Measurements from ENCODE around the gene FLNB. TPM values are rescaled to one million over a fixed set of nuclear protein-coding genes. Genes with fewer than 3 reads are reported as not detected.

The FLNB gene
- total RNA-seq, 2 experiments from 2014 or later: 23.1 to 26.0 TPM

GRCh38 chr3:58003093-58003492 lies 5.1 kb upstream of the FLNB start:
- intact Hi-C loops (cut with micrococcal nuclease): no loop called here
- CTCF ChIA-PET: no interaction called here
- no peak for DNase-seq
- peaks cover 9% of the 10 kb centered on the region for H3K4me1 Mint-ChIP-seq (ENCODE audit: low read depth)
- H3K9me3 Mint-ChIP-seq: no peaks in the 10 kb centered on the region
- H3K27ac Mint-ChIP-seq: no peak overlapping the region
- no peak overlapping the region for H3K4me3 Mint-ChIP-seq
- H3K27me3 Mint-ChIP-seq: no peaks in the 10 kb centered on the region
- POLR2A ChIA-PET: no interaction called here
- H3K36me3 Mint-ChIP-seq: no peaks in the 10 kb centered on the region

- DNase-seq: no peak
- H3K9me3 Mint-ChIP-seq: no peaks in the 10 kb centered on the region
- H3K27ac Mint-ChIP-seq: no peak overlapping the region
- H3K36me3 Mint-ChIP-seq: no peaks in the 10 kb centered on the region
- H3K27me3 Mint-ChIP-seq: no peaks in the 10 kb centered on the region
- CTCF ChIA-PET: interaction anchor here (0.9 to 1.5 kb wide), 4 partner anchors 161 to 608 kb away, joined by 3 to 7 read pairs (median 4); no protein-coding TSS in a partner anchor
- intact Hi-C loops (cut with micrococcal nuclease): no loop called here
- POLR2A ChIA-PET: no interaction called here
- no peak overlapping the region for H3K4me3 Mint-ChIP-seq
- H3K4me1 Mint-ChIP-seq (ENCODE audit: low read depth): peaks cover 7% of the 10 kb centered on the region
Measured at GRCh38 chr3:58004973-58005372, 3.2 kb upstream of the FLNB start.

- Mint-ChIP-seq H3K27me3 (no peaks in the 10 kb centered on the region), H3K4me1 (ENCODE audit: low read depth) (peaks cover 11% of the 10 kb centered on the region), H3K9me3 (no peaks in the 10 kb centered on the region), H3K4me3 (no peak overlapping the region), H3K27ac (no peak overlapping the region), H3K36me3 (no peaks in the 10 kb centered on the region)
- CTCF ChIA-PET: interaction anchor here (1.0 to 1.3 kb wide), 3 partner anchors 162 to 173 kb away, joined by 3 to 6 read pairs (median 3); no protein-coding TSS in a partner anchor
- intact Hi-C loops (cut with micrococcal nuclease): no loop called here
- no peak for DNase-seq
- POLR2A ChIA-PET: no interaction called here
Measured at GRCh38 chr3:58005669-58006068, 2.6 kb upstream of the FLNB start.

- H3K27ac Mint-ChIP-seq: no peak overlapping the region
Measured at GRCh38 chr3:58006661-58007060, 1.6 kb upstream of the FLNB start.

GRCh38 chr3:58009026-58009748 lies 965 bp downstream of the FLNB start:
- H3K36me3 Mint-ChIP-seq: no peaks in the 10 kb centered on the region
- no peak overlapping the region for H3K27ac Mint-ChIP-seq
- H3K4me1 Mint-ChIP-seq (ENCODE audit: low read depth): peaks cover 26% of the 10 kb centered on the region
- intact Hi-C loops (cut with micrococcal nuclease): loop anchor here (2.0 kb wide), 2 partner anchors 18 to 66 kb away; no protein-coding TSS in a partner anchor
- ChIA-PET CTCF (interaction anchor here (0.7 to 3.5 kb wide), 17 partner anchors 8 to 298 kb away, joined by 3 to 42 read pairs (median 4); partner anchors contain the start of genes HTD2 and RPP14), POLR2A (interaction anchor here (1.3 kb wide), 1 partner anchor 13 kb away, joined by 6 read pairs; no protein-coding TSS in a partner anchor)
- H3K27me3 Mint-ChIP-seq: no peaks in the 10 kb centered on the region
- no peaks in the 10 kb centered on the region for H3K9me3 Mint-ChIP-seq
- peak overlapping the region; percentile 91 for H3K4me3 Mint-ChIP-seq
- DNase-seq: peak; percentile 48

More at GRCh38 chr3:58006661-58007060, 1.6 kb upstream of the FLNB start:
- DNase-seq: no peak
- ChIA-PET CTCF (interaction anchor here (1.3 to 3.5 kb wide), 4 partner anchors 12 to 211 kb away, joined by 4 to 42 read pairs (median 15); no protein-coding TSS in a partner anchor), POLR2A (no interaction called here)
- Mint-ChIP-seq H3K4me3 (no peak overlapping the region), H3K9me3 (no peaks in the 10 kb centered on the region), H3K27me3 (no peaks in the 10 kb centered on the region), H3K36me3 (no peaks in the 10 kb centered on the region), H3K4me1 (ENCODE audit: low read depth) (peaks cover 13% of the 10 kb centered on the region)
- intact Hi-C loops (cut with micrococcal nuclease): no loop called here

GRCh38 chr3:58009749-58010535 lies 1.7 kb downstream of the FLNB start:
- intact Hi-C loops (cut with micrococcal nuclease): loop anchor here (2.0 kb wide), 2 partner anchors 17 to 65 kb away; no protein-coding TSS in a partner anchor
- Mint-ChIP-seq H3K4me1 (ENCODE audit: low read depth) (peaks cover 26% of the 10 kb centered on the region), H3K9me3 (no peaks in the 10 kb centered on the region), H3K36me3 (no peaks in the 10 kb centered on the region), H3K4me3 (peak overlapping the region; percentile 91), H3K27me3 (no peaks in the 10 kb centered on the region), H3K27ac (no peak overlapping the region)
- ChIA-PET CTCF (interaction anchor here (1.5 to 3.5 kb wide), 5 partner anchors 9 to 297 kb away, joined by 5 to 20 read pairs (median 12); partner anchors contain the start of genes HTD2 and RPP14), POLR2A (interaction anchor here (1.3 kb wide), 1 partner anchor 13 kb away, joined by 6 read pairs; no protein-coding TSS in a partner anchor)
- no peak for DNase-seq

- Mint-ChIP-seq H3K4me1 (ENCODE audit: low read depth) (peaks cover 26% of the 10 kb centered on the region), H3K9me3 (no peaks in the 10 kb centered on the region), H3K36me3 (no peaks in the 10 kb centered on the region), H3K27ac (no peak overlapping the region), H3K27me3 (no peaks in the 10 kb centered on the region), H3K4me3 (no peak overlapping the region)
- CTCF ChIA-PET: interaction anchor here (0.8 to 2.0 kb wide), 5 partner anchors 12 to 177 kb away, joined by 3 to 5 read pairs (median 3); no protein-coding TSS in a partner anchor
- DNase-seq: no peak
- intact Hi-C loops (cut with micrococcal nuclease): no loop called here
- POLR2A ChIA-PET: interaction anchor here (1.0 kb wide), 1 partner anchor 12 kb away, joined by 3 read pairs; no protein-coding TSS in a partner anchor
Measured at GRCh38 chr3:58010562-58010961, 2.3 kb downstream of the FLNB start.

GRCh38 chr3:58011580-58011979 lies 3.4 kb downstream of the FLNB start:
- Mint-ChIP-seq H3K9me3 (no peaks in the 10 kb centered on the region), H3K27ac (no peak overlapping the region), H3K27me3 (no peaks in the 10 kb centered on the region), H3K4me1 (ENCODE audit: low read depth) (peaks cover 26% of the 10 kb centered on the region), H3K4me3 (no peak overlapping the region), H3K36me3 (no peaks in the 10 kb centered on the region)
- intact Hi-C loops (cut with micrococcal nuclease): no loop called here
- POLR2A ChIA-PET: interaction anchor here (1.0 kb wide), 1 partner anchor 11 kb away, joined by 3 read pairs; no protein-coding TSS in a partner anchor
- CTCF ChIA-PET: interaction anchor here (0.8 to 2.0 kb wide), 6 partner anchors 11 to 176 kb away, joined by 3 to 5 read pairs (median 3); no protein-coding TSS in a partner anchor
- DNase-seq: no peak

- H3K27me3 Mint-ChIP-seq: no peaks in the 10 kb centered on the region
- no peak overlapping the region for H3K4me3 Mint-ChIP-seq
- ChIA-PET CTCF (interaction anchor here (0.8 kb wide), 1 partner anchor 10 kb away, joined by 3 read pairs; no protein-coding TSS in a partner anchor), POLR2A (interaction anchor here (1.5 kb wide), 1 partner anchor 10 kb away, joined by 3 read pairs; no protein-coding TSS in a partner anchor)
- H3K36me3 Mint-ChIP-seq: no peaks in the 10 kb centered on the region
- H3K27ac Mint-ChIP-seq: no peak overlapping the region
- intact Hi-C loops (cut with micrococcal nuclease): no loop called here
- peaks cover 26% of the 10 kb centered on the region for H3K4me1 Mint-ChIP-seq (ENCODE audit: low read depth)
- DNase-seq: no peak
- no peaks in the 10 kb centered on the region for H3K9me3 Mint-ChIP-seq
Measured at GRCh38 chr3:58012302-58012701, 4.1 kb downstream of the FLNB start.

- DNase-seq: no peak
- intact Hi-C loops (cut with micrococcal nuclease): no loop called here
- H3K4me1 Mint-ChIP-seq (ENCODE audit: low read depth): peaks cover 26% of the 10 kb centered on the region
- no peaks in the 10 kb centered on the region for H3K27me3 Mint-ChIP-seq
- no peaks in the 10 kb centered on the region for H3K36me3 Mint-ChIP-seq
- no peak overlapping the region for H3K27ac Mint-ChIP-seq
- ChIA-PET POLR2A (interaction anchor here (0.6 to 1.5 kb wide), 2 partner anchors 9 to 16 kb away, joined by 3 read pairs; no protein-coding TSS in a partner anchor), CTCF (interaction anchor here (0.8 to 1.9 kb wide), 3 partner anchors 10 to 165 kb away, joined by 3 to 6 read pairs (median 4); no protein-coding TSS in a partner anchor)
- H3K4me3 Mint-ChIP-seq: no peak overlapping the region
- no peaks in the 10 kb centered on the region for H3K9me3 Mint-ChIP-seq
Measured at GRCh38 chr3:58013099-58013498, 4.9 kb downstream of the FLNB start.

- Mint-ChIP-seq H3K4me1 (ENCODE audit: low read depth) (peaks cover 27% of the 10 kb centered on the region), H3K27ac (no peak overlapping the region), H3K9me3 (no peaks in the 10 kb centered on the region), H3K4me3 (no peak overlapping the region), H3K36me3 (no peaks in the 10 kb centered on the region), H3K27me3 (no peaks in the 10 kb centered on the region)
- DNase-seq: no peak
- ChIA-PET POLR2A (interaction anchor here (0.6 kb wide), 1 partner anchor 149 kb away, joined by 5 read pairs; no protein-coding TSS in a partner anchor), CTCF (interaction anchor here (1.9 kb wide), 1 partner anchor 154 kb away, joined by 6 read pairs; no protein-coding TSS in a partner anchor)
- intact Hi-C loops (cut with micrococcal nuclease): no loop called here
Measured at GRCh38 chr3:58013973-58014649, 5.9 kb downstream of the FLNB start.

Data from activated CD4-positive, alpha-beta memory T cell treated with anti-CD3 and anti-CD28 coated beads for 36 hours (primary cell).